ENCODE data around the gene MBD3.

DNA sequence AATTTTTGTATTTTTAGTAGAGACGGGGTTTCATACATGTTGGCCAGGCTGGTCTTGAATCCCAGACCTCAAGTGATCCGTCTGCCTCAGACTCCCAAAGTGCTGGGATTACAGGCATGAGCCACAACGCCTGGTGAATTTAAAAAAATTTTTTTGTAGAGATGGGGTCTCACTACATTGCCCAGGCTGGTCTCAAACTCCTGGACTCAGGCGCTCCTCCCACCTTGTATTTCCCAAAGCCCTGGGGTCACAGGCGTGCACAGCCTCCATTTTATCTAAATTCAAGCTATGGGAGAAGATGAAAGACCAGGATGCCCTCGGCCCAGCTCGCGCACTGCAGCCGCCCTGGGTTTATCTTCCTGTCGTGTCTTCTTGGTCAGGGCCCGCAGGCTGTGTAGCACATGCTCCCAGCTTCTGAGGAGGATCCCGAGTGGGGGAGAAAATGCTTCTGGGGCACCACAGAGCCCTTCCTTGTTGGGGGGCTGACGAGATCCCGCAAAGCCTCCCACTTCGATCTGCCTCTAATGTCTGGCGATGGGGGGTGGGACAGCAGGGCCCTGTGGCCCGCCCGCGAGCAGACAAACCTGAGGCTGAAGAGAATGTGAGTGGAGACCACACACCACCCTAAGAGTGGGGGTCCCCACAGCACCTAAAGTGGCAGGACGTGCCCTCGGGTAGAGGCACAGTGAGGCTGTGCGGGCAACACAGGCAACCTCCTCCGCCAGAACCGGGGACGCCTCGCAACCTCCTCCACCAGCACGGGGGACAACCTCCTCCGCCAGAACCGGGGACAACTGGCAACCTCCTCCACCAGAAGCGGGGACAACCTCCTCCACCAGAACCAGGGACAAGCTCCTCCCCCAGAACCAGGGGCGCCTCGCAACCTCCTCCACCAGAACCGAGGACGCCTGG lies 43.9 kb upstream of the MBD3 start:
- TF ChIP-seq RARB (CRISPR knock-in tag; IDR thresholded peaks at IDR 0.05): no peak
- TF ChIP-seq, protein P1, sequence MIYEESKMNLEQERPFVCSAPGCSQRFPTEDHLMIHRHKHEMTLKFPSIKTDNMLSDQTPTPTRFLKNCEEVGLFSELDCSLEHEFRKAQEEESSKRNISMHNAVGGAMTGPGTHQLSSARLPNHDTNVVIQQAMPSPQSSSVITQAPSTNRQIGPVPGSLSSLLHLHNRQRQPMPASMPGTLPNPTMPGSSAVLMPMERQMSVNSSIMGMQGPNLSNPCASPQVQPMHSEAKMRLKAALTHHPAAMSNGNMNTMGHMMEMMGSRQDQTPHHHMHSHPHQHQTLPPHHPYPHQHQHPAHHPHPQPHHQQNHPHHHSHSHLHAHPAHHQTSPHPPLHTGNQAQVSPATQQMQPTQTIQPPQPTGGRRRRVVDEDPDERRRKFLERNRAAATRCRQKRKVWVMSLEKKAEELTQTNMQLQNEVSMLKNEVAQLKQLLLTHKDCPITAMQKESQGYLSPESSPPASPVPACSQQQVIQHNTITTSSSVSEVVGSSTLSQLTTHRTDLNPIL (CRISPR knock-in tag; IDR thresholded peaks at IDR 0.05; ENCODE audit: low read depth): no peak
- TF ChIP-seq ESRRG (CRISPR knock-in tag; IDR thresholded peaks at IDR 0.05): no peak
- no peak for TF ChIP-seq ARNTL (CRISPR knock-in tag; IDR thresholded peaks at IDR 0.05; ENCODE audit: borderline replicate concordance, low read depth)
- TF ChIP-seq ZFP30 (CRISPR knock-in tag; IDR thresholded peaks at IDR 0.05): no peak
